HG02885 (cell line): ENCODE measurements around the gene ENTPD6.

Experiments used
- ATAC-seq: cut with Tn5 transposase; IDR thresholded peaks from one replicate; pipeline ENCODE4 v1.9.1; 2021; ENCODE audit warnings: mild to moderate bottlenecking; ENCODE audit not compliant: unreplicated experiment, poor library complexity

The ENTPD6 gene

GRCh38 chr20:25207149-25207959 lies 11.8 kb downstream of the ENTPD6 start:
- no peak for ATAC-seq

GRCh38 chr20:25207960-25208534 lies 12.5 kb downstream of the ENTPD6 start:
- ATAC-seq: no peak

GRCh38 chr20:25209400-25209799 lies 13.9 kb downstream of the ENTPD6 start:
- ATAC-seq: no peak

GRCh38 chr20:25209911-25210310 lies 14.4 kb downstream of the ENTPD6 start:
- ATAC-seq: no peak

GRCh38 chr20:25211273-25211672 lies 15.8 kb downstream of the ENTPD6 start:
- no peak for ATAC-seq

GRCh38 chr20:25212242-25212641 lies 16.7 kb downstream of the ENTPD6 start:
- ATAC-seq: no peak

- no peak for ATAC-seq
Measured at GRCh38 chr20:25213566-25214425, 18.3 kb downstream of the ENTPD6 start.

- ATAC-seq: no peak
Measured at GRCh38 chr20:25214426-25214790, 18.9 kb downstream of the ENTPD6 start.

GRCh38 chr20:25214819-25215218 lies 19.3 kb downstream of the ENTPD6 start:
- no peak for ATAC-seq

- ATAC-seq: no peak
Measured at GRCh38 chr20:25215521-25215920, 20.0 kb downstream of the ENTPD6 start.

- ATAC-seq: no peak
Measured at GRCh38 chr20:25216199-25216945, 20.9 kb downstream of the ENTPD6 start.

GRCh38 chr20:25217161-25218108 lies 21.9 kb downstream of the ENTPD6 start:
- no peak for ATAC-seq

GRCh38 chr20:25218109-25218486 lies 22.6 kb downstream of the ENTPD6 start:
- no peak for ATAC-seq

- ATAC-seq: no peak
Measured at GRCh38 chr20:25218492-25218891, 23.0 kb downstream of the ENTPD6 start.

- ATAC-seq: no peak
Measured at GRCh38 chr20:25219365-25219764, 23.9 kb downstream of the ENTPD6 start.

- ATAC-seq: no peak
Measured at GRCh38 chr20:25220021-25220730, 24.7 kb downstream of the ENTPD6 start.

- no peak for ATAC-seq
Measured at GRCh38 chr20:25220810-25221591, 25.5 kb downstream of the ENTPD6 start.
